Smooth muscle cell (in vitro differentiated cells): Measurements from ENCODE around the gene PTPRQ. TPM values are rescaled to one million over a fixed set of nuclear protein-coding genes. Genes with fewer than 3 reads are reported as not detected.
A peak's percentile ranks its signal among the peaks of the same experiment; 100 is the strongest.

Experiments used
- DNase-seq: peaks from one replicate; lab custom pipeline; 2025; ENCODE audit not compliant: unreplicated experiment; lab: John Stamatoyannopoulos, UW
- H2AFZ ChIP-seq: fragments of 200-600 bp; sonication (generic); 2 replicates; pipeline ENCODE4 v1.6.0; 2016; ENCODE audit warnings: antibody characterized with exemption, low read depth, mild to moderate bottlenecking
- H3F3A ChIP-seq: fragments of 200-600 bp; sonication (generic); 2 replicates; pipeline ENCODE4 v1.6.0; 2017; ENCODE audit warnings: antibody characterized with exemption, low read depth
- H3K27ac ChIP-seq: fragments of 200-600 bp; sonication (generic); 2 replicates; pipeline ENCODE4 v1.5.1; 2016; ENCODE audit warnings: low read depth, mild to moderate bottlenecking
- H3K27me3 ChIP-seq: fragments of 200-600 bp; sonication (generic); 2 replicates; pipeline ENCODE4 v1.6.1; 2016; ENCODE audit warnings: low read depth, mild to moderate bottlenecking
- H3K36me3 ChIP-seq: fragments of 200-600 bp; sonication (generic); 2 replicates; pipeline ENCODE4 v1.5.1; 2016; ENCODE audit warnings: low read depth
- H3K4me1 ChIP-seq: fragments of 200-600 bp; sonication (generic); 2 replicates; pipeline ENCODE4 v1.5.1; 2016; ENCODE audit warnings: low read depth
- H3K4me2 ChIP-seq: fragments of 200-600 bp; sonication (generic); 2 replicates; pipeline ENCODE4 v1.6.0; 2016; ENCODE audit warnings: mild to moderate bottlenecking
- H3K4me3 ChIP-seq: fragments of 200-600 bp; sonication (generic); 2 replicates; pipeline ENCODE4 v1.5.1; 2016; ENCODE audit warnings: mild to moderate bottlenecking
- H3K79me2 ChIP-seq: fragments of 200-600 bp; sonication (generic); 2 replicates; pipeline ENCODE4 v1.6.0; 2016; ENCODE audit warnings: low read depth, mild to moderate bottlenecking
- H3K9ac ChIP-seq: fragments of 200-600 bp; sonication (generic); 2 replicates; pipeline ENCODE4 v1.6.0; 2016; ENCODE audit warnings: low read depth
- H3K9me3 ChIP-seq: fragments of 200-600 bp; sonication (generic); replicated peaks from 2 replicates; pipeline ENCODE4 v1.5.1; 2016; ENCODE audit warnings: low read depth
- H4K20me1 ChIP-seq: fragments of 200-600 bp; sonication (generic); 2 replicates; pipeline ENCODE4 v1.6.0; 2016; ENCODE audit warnings: low read depth
- WGBS: methylation state at CpG from one replicate; pipeline ENCODE4 v1.1.7; 2016; ENCODE audit warnings: low lambda C conversion rate; 5-methylcytosine and 5-hydroxymethylcytosine counted together
- polyA plus RNA-seq: library from polyadenylated mRNA; unstranded; fragments of >200 nt; fragmentation: Nextera tagmentation; extraction: Ambion mirVana; gene quantifications from 2 replicates; pipeline ENCODE4 v1.2.1, GENCODE V29; 2016
- total RNA-seq: library from RNA; depleted of rRNA; stranded (reverse); fragments of >200 nt; gene quantifications from 2 replicates; pipeline ENCODE4 v1.2.3, GENCODE V29; 2014
- TF ChIP-seq, protein P1 (sequence below): fragments of 200-600 bp; sonication (generic); IDR thresholded peaks from 2 replicates; pipeline ENCODE4 v1.5.1; 2017; ENCODE audit warnings: borderline replicate concordance, mild to moderate bottlenecking, antibody characterized with exemption; ENCODE audit not compliant: insufficient read depth, poor library complexity, severe bottlenecking

PTPRQ gene
- total and polyA plus RNA-seq, 2 experiments from 2014 or later = 0.04 TPM; not detected in 1

DNA sequence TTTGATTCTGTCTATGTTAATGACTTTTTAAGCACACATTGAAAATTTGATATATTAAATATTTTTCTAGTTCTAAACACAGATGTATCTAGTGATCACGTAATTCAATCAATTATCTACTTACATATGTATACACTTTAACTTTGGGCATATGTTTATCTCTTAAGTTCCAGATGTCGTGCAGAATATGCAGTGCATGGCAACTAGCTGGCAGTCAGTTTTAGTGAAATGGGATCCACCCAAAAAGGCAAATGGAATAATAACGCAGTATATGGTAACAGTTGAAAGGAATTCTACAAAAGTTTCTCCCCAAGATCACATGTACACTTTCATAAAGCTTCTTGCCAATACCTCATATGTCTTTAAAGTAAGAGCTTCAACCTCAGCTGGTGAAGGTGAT, 105.3 kb downstream of the PTPRQ start:
- no peak overlapping the region for H3K27ac ChIP-seq
- no peak overlapping the region for H3K4me3 ChIP-seq
- H3K4me1 ChIP-seq = peaks cover 5% of the 10 kb centered on the region
- DNase-seq = no peak
- no peaks in the 10 kb centered on the region for H3K27me3 ChIP-seq
- H3K4me2 ChIP-seq = no peak overlapping the region
- no peak overlapping the region for H2AFZ ChIP-seq
- peaks cover 3% of the 10 kb centered on the region for H3F3A ChIP-seq
- no peaks in the 10 kb centered on the region for H3K36me3 ChIP-seq
- 91% methylated on average over 3 of the region's 3 CpGs for WGBS
- no peaks in the 10 kb centered on the region for H3K9me3 ChIP-seq
- no peaks in the 10 kb centered on the region for H4K20me1 ChIP-seq
- H3K79me2 ChIP-seq = no peaks in the 10 kb centered on the region
- no peak overlapping the region for H3K9ac ChIP-seq
- TF ChIP-seq, protein P1, sequence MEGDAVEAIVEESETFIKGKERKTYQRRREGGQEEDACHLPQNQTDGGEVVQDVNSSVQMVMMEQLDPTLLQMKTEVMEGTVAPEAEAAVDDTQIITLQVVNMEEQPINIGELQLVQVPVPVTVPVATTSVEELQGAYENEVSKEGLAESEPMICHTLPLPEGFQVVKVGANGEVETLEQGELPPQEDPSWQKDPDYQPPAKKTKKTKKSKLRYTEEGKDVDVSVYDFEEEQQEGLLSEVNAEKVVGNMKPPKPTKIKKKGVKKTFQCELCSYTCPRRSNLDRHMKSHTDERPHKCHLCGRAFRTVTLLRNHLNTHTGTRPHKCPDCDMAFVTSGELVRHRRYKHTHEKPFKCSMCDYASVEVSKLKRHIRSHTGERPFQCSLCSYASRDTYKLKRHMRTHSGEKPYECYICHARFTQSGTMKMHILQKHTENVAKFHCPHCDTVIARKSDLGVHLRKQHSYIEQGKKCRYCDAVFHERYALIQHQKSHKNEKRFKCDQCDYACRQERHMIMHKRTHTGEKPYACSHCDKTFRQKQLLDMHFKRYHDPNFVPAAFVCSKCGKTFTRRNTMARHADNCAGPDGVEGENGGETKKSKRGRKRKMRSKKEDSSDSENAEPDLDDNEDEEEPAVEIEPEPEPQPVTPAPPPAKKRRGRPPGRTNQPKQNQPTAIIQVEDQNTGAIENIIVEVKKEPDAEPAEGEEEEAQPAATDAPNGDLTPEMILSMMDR = no peak

DNA sequence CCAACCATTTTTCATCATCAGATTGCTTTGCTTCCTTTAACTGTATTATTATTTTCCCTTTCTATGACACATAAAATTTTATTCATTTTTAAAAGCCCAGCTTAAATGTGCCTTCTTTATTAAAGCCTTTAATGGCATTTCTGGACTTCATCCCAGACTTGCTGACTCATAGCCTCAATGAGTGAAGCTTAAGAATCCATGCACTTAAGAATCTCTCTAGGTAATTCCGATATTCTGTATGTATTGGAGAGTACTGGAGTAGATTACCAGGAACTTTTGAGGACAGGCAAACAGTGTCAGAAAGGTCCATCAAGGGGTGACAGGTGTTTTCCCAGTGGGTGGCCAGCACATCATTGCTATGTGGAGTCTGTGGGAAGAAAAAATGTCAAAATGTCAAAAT, 107.9 kb downstream of the PTPRQ start:
- H4K20me1 ChIP-seq = no peaks in the 10 kb centered on the region
- H3K4me1 ChIP-seq = peaks cover 5% of the 10 kb centered on the region
- H3K27me3 ChIP-seq = no peaks in the 10 kb centered on the region
- TF ChIP-seq, protein P1 = no peak
- WGBS = 14% methylated on average over 1 of the region's 1 CpG
- no peaks in the 10 kb centered on the region for H3K79me2 ChIP-seq
- no peaks in the 10 kb centered on the region for H3K9me3 ChIP-seq
- no peak overlapping the region for H3K27ac ChIP-seq
- no peak overlapping the region for H2AFZ ChIP-seq
- peak overlapping the region; percentile 67 for H3K4me2 ChIP-seq
- H3K9ac ChIP-seq = no peak overlapping the region
- no peaks in the 10 kb centered on the region for H3K36me3 ChIP-seq
- no peak for DNase-seq
- no peak overlapping the region for H3K4me3 ChIP-seq
- peaks cover 3% of the 10 kb centered on the region for H3F3A ChIP-seq

DNA sequence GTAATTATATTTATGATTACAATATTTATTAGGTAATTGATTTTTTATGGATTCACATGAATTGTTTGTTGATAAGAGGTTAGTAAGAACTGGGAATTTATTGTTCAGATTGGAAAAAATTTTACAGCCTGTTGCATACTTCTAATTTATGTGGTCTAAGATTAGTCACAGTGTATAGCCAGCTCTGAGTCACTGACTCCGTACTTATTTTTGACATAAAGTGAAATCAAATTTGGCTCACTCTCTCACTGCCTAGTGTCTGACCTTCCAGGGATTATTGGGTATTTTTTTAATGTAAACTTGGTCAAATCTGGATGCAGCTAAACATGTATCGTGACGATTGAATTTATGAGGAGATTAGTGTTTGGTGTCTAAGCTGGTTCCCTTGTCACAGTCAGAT, 109.3 kb downstream of the PTPRQ start:
- Histone ChIP-seq H3K4me2 (peak overlapping the region; percentile 32), H3K27ac (peak overlapping the region; percentile 79), H3K9ac (no peak overlapping the region), H3F3A (peaks cover 3% of the 10 kb centered on the region), H2AFZ (no peak overlapping the region), H3K79me2 (no peaks in the 10 kb centered on the region), H3K9me3 (no peaks in the 10 kb centered on the region), H3K4me1 (peaks cover 5% of the 10 kb centered on the region), H3K4me3 (no peak overlapping the region), H4K20me1 (no peaks in the 10 kb centered on the region), H3K36me3 (no peaks in the 10 kb centered on the region), H3K27me3 (no peaks in the 10 kb centered on the region)
- WGBS = 17% methylated on average over 3 of the region's 3 CpGs
- DNase-seq = no peak
- TF ChIP-seq, protein P1 = no peak

DNA sequence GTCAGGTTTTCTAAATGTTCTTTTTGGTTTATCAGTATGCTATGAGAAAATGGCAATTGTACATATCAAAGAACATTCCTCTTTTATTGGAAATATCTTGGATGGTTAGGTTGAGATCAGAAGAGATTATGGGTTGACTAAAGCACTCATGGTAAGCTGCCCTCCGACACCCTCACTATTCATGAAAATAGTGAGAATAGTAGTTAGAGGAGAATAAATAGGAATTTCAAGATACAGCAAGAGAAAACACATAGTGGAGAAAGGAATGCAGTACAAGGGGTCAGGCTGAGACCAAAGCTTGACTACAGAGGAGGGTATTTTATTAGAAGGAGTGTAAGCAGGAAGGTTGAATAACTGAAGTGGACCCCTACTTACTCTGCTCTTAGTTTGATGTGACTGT, 112.5 kb downstream of the PTPRQ start:
- TF ChIP-seq, protein P1 = no peak
- Histone ChIP-seq H3K79me2 (no peaks in the 10 kb centered on the region), H3K4me1 (peaks cover 5% of the 10 kb centered on the region), H2AFZ (no peak overlapping the region), H3K36me3 (no peaks in the 10 kb centered on the region), H3K27ac (no peak overlapping the region), H3K4me3 (no peak overlapping the region), H3F3A (peaks cover 3% of the 10 kb centered on the region), H3K9me3 (no peaks in the 10 kb centered on the region), H3K9ac (no peak overlapping the region), H3K27me3 (peaks cover 6% of the 10 kb centered on the region), H3K4me2 (no peak overlapping the region), H4K20me1 (no peaks in the 10 kb centered on the region)
- no peak for DNase-seq
- 81% methylated on average over 1 of the region's 1 CpG for WGBS
